ENCODE measurements around the gene PREB. TPM values are rescaled to one million over a fixed set of nuclear protein-coding genes. Genes with fewer than 3 reads are reported as not detected.
"Not testable (repeated sequence)": the region's sequence is repeated elsewhere in the genome, so short reads cannot be mapped to it uniquely, and the experiment has no call there.

The PREB gene
- total RNA-seq, 2 experiments from 2014 or later = 12.3 to 12.6 TPM

DNA sequence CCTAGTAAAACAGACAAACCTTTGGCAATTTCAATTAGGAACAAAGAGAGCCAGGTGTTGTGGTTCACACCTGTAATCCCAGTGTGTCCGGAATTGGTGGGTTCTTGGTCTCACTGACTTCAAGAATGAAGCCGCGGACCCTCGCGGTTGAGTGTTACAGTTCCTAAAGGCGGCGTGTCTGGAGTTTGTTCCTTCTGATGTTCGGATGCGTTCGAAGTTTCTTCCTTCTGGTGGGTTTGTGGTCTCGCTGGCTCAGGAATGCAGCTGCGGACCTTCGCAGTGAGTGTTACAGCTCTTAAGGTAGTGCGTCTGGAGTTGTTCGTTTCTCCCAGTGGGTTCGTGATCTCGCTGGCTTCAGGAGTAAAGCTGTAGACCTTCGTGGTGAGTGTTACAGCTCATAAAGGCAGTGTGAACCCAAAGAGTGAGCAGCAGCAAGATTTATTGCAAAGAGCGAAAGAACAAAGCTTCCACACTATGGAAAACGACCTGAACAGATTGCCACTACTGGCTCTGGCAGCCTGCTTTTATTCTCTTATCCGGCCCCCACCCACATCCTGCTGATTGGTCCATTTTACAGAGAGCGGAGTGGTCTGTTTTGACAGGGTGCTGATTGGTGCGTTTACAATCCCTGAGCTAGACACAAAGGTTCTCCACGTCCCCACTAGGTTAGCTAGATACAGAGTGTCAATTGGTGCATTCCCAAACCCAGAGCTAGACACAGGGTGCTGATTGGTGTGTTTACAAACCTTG, 23.7 kb downstream of the PREB start:
- H3K4me3 Mint-ChIP-seq; CTCF ChIA-PET; DNase-seq; H3K4me1 ChIP-seq (ENCODE audit: insufficient read depth, low read length); H3K4me3 ChIP-seq (ENCODE audit: low read length); H3K36me3 ChIP-seq (ENCODE audit: insufficient read depth, low read length); H3K36me3 Mint-ChIP-seq (ENCODE audit: low read depth); H3K27me3 ChIP-seq (ENCODE audit: control insufficient read depth in 1 of 2, insufficient read depth in 2 of 2, low read length in 2 of 2); POLR2A ChIA-PET; H3K9me3 Mint-ChIP-seq; H3K9me3 ChIP-seq (ENCODE audit: control insufficient read depth in 1 of 2, insufficient read depth in 1 of 2, low read length in 2 of 2); H3K27ac Mint-ChIP-seq; H3K27ac ChIP-seq (ENCODE audit: low read depth in 1 of 2, low read length in 2 of 2); H3K4me1 Mint-ChIP-seq (ENCODE audit: low read depth); ATAC-seq (ENCODE audit: poor library complexity): not testable (repeated sequence)
- intact Hi-C loops (cut with DNase I, micrococcal nuclease) = loop anchor here in 1 of 2 experiments (5.0 kb wide), 1 partner anchor 37 kb away; the partner anchor contains the start of gene TCF23
- H3K27me3 Mint-ChIP-seq = peaks cover 19% of the 10 kb centered on the region

DNA sequence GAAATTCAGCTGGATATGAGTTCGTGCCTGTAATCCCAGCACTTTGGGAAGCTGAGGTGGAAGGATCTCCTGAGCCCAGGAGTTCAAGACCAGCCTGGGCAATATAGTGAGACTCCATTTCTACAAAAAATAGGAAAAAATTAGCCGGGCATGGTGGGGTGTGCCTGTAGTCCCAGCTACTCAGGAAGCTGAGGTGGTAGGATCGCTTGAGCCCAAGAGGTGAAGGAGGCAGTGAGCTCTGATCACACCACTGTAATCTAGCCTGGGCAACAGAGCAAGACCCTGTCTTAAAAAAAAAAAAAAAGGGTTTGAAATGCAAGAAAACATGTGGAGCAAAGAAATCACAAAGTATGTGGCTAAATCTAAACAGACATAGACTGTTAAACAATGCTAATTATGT, 25.4 kb downstream of the PREB start:
- no peak for ATAC-seq (ENCODE audit: poor library complexity)
- Mint-ChIP-seq H3K36me3 (ENCODE audit: low read depth) (no peaks in the 10 kb centered on the region), H3K27ac (no peak overlapping the region), H3K27me3 (peaks cover 19% of the 10 kb centered on the region), H3K4me3 (no peak overlapping the region), H3K4me1 (ENCODE audit: low read depth) (no peaks in the 10 kb centered on the region), H3K9me3 (no peaks in the 10 kb centered on the region)
- Histone ChIP-seq H3K27ac (ENCODE audit: low read depth in 1 of 2, low read length in 2 of 2) (no peak overlapping the region), H3K4me3 (ENCODE audit: low read length) (no peak overlapping the region), H3K9me3 (ENCODE audit: control insufficient read depth in 1 of 2, insufficient read depth in 1 of 2, low read length in 2 of 2) (no peaks in the 10 kb centered on the region), H3K27me3 (ENCODE audit: control insufficient read depth in 1 of 2, insufficient read depth in 2 of 2, low read length in 2 of 2) (no peaks in the 10 kb centered on the region), H3K36me3 (ENCODE audit: insufficient read depth, low read length) (no peaks in the 10 kb centered on the region), H3K4me1 (ENCODE audit: insufficient read depth, low read length) (no peaks in the 10 kb centered on the region)
- TF ChIP-seq, protein P1, sequence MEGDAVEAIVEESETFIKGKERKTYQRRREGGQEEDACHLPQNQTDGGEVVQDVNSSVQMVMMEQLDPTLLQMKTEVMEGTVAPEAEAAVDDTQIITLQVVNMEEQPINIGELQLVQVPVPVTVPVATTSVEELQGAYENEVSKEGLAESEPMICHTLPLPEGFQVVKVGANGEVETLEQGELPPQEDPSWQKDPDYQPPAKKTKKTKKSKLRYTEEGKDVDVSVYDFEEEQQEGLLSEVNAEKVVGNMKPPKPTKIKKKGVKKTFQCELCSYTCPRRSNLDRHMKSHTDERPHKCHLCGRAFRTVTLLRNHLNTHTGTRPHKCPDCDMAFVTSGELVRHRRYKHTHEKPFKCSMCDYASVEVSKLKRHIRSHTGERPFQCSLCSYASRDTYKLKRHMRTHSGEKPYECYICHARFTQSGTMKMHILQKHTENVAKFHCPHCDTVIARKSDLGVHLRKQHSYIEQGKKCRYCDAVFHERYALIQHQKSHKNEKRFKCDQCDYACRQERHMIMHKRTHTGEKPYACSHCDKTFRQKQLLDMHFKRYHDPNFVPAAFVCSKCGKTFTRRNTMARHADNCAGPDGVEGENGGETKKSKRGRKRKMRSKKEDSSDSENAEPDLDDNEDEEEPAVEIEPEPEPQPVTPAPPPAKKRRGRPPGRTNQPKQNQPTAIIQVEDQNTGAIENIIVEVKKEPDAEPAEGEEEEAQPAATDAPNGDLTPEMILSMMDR (IDR thresholded peaks at IDR 0.05) = no peak
- DNase-seq = no peak
- POLR2A ChIA-PET = interaction anchor here (0.6 kb wide), 1 partner anchor 74 kb away, joined by 3 read pairs; no protein-coding TSS in a partner anchor
- intact Hi-C loops (cut with DNase I, micrococcal nuclease) = no loop called here
- CTCF ChIA-PET = interaction anchor here (0.7 kb wide), 1 partner anchor 30 kb away, joined by 4 read pairs; no protein-coding TSS in a partner anchor

DNA sequence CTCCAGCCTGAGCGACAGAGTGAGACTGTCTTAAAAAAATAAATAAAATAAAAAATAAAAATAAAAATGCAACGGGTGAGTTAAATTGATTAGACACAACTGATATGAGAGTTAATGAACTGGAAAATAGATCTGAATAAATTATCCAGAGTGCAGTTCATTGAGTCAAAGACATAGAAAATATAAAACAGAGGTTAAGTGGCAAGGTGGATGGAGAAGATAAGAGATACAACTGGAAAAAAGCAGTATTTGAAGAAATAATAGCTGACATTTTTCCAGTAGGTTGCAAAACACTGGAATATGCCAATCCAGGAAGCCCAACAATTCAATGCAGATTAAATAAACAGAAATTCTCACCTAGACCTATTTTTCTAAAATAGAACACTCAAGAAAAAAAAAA, 26.2 kb downstream of the PREB start:
- TF ChIP-seq, protein P1 (IDR thresholded peaks at IDR 0.05) = no peak
- no peaks in the 10 kb centered on the region for H3K27me3 ChIP-seq (ENCODE audit: control insufficient read depth in 1 of 2, insufficient read depth in 2 of 2, low read length in 2 of 2)
- H3K9me3 Mint-ChIP-seq = no peaks in the 10 kb centered on the region
- CTCF ChIA-PET = interaction anchor here (0.7 kb wide), 2 partner anchors 32 to 35 kb away, joined by 3 read pairs; no protein-coding TSS in a partner anchor
- POLR2A ChIA-PET = no interaction called here
- H3K36me3 ChIP-seq (ENCODE audit: insufficient read depth, low read length) = no peaks in the 10 kb centered on the region
- no peaks in the 10 kb centered on the region for H3K4me1 ChIP-seq (ENCODE audit: insufficient read depth, low read length)
- intact Hi-C loops (cut with DNase I, micrococcal nuclease) = no loop called here
- H3K9me3 ChIP-seq (ENCODE audit: control insufficient read depth in 1 of 2, insufficient read depth in 1 of 2, low read length in 2 of 2) = no peaks in the 10 kb centered on the region
- H3K27me3 Mint-ChIP-seq = peaks cover 19% of the 10 kb centered on the region
- no peak overlapping the region for H3K27ac Mint-ChIP-seq
- no peak overlapping the region for H3K4me3 ChIP-seq (ENCODE audit: low read length)
- no peaks in the 10 kb centered on the region for H3K4me1 Mint-ChIP-seq (ENCODE audit: low read depth)
- no peak overlapping the region for H3K4me3 Mint-ChIP-seq
- DNase-seq (no peak), ATAC-seq (ENCODE audit: poor library complexity) (no peak)
- H3K27ac ChIP-seq (ENCODE audit: low read depth in 1 of 2, low read length in 2 of 2) = no peak overlapping the region
- H3K36me3 Mint-ChIP-seq (ENCODE audit: low read depth) = no peaks in the 10 kb centered on the region
